SHP77 treated with DMSO at 0.1 percent for 48 hours (cell line): Measurements from ENCODE around the gene CNIH4.
"Not testable (repeated sequence)": the region's sequence is repeated elsewhere in the genome, so short reads cannot be mapped to it uniquely, and the experiment has no call there.

Experiments
- DNase-seq: peaks from one replicate; lab custom pipeline; 2025; lab: John Stamatoyannopoulos, UW

Gene CNIH4

DNA sequence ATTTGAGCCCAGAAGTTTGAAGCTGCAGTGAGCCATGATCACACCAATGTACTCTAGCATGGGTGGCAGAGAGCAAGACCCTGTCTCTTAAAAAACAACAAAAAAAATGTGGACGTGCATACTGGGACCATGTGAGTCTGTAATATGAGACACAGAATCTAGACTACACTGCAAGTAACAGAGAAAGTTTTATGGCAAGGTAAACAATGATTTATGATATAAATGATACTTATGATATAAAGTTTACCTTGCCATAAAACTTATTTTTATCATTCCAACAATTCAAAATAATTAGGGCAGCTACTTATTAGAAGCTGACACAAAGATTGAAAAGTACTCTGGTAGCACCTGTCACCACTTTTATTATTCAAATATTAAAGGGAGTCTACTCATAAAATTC, 43.2 kb downstream of the CNIH4 start:
- DNase-seq: no peak

DNA sequence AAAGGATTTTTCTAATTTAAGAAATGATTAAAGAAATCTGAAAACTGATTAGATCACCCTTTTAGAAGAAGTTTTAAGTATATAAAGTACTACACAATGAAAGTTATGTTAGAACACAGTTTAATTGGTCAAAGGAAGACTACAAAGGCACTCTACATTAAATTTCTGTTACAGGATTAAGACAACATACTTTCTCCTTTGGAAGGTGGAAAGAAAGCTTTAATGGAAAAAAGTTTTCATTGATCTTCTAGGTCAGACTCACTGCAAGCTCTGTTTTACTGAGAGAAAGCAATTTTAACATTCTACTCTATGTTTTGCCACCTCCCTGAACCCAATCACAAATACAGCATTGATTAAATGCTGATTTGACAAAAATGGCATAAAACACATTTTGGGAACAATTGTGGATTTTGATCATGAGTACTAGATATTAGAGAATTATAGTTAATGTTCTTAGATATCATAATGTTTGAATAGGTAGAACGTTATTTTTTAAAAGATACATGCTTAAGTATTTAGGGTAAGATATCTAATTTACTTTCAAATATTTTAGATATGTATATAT, 45.9 kb downstream of the CNIH4 start:
- no peak for DNase-seq

DNA sequence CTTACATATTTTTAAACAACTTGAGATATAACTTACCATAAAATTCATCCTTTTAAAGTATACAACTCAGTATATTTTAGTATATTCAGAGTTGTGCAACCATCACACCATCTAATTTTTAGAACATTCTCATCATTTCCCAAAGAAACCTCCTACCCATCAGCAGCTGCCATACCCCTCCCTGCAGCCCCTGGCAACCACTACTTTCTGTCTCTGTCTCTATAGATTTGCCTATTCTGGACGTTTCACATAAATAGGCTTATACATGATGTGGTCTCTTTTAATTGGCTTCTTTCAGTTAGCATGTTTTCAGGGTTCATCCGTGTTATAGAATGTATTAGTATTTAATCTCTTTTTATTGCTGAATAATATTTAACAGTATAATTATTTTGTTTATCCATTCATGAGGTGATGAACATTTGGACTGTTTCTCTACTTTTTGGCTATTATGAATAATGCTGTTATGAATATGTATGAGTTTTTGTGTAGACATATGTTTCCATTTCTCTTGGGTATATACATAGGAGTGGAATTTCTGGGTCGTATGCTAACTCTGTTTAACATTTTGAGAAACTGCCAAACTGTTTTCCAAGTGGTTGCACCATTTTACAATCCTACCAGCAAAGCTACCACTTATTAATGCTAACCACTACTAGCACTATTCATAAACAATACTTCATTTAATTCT, 48.4 kb downstream of the CNIH4 start:
- DNase-seq: no peak

DNA sequence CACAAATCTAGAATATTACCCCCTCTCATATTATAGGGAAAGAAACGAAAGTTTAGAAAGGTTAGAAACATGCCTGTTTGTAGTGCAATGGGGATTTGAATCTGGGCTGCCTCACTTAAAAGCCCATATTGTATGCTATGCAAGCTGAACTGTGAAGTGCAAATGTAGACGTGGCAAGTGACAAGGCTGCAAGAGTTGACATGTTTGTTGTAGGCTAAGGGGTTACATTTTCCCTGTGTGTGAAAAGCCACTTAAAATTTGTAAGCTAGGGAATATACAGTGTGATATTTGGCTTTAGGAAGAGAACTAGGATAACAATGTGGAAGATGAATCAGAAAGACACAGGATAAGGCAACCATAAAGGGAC, 48.9 kb downstream of the CNIH4 start:
- no peak for DNase-seq

DNA sequence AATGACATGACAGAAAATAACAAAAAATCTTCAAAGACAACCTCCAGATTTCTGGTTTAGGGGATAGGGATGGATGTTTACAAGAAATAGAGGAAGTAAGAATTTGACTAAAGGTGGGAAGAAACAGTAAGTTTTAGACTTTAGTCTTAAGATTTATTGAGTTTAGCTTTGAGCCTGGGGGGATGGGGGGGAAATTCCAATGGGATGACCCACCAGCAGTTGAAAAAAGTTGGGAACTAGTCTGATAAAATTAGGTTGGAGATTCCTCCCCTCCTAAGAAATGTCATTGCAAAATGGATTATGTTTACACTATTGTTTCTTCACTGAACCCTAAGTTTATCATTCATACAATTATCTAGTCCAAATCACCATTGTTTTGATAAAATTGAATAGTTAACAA, 49.5 kb downstream of the CNIH4 start:
- no peak for DNase-seq

DNA sequence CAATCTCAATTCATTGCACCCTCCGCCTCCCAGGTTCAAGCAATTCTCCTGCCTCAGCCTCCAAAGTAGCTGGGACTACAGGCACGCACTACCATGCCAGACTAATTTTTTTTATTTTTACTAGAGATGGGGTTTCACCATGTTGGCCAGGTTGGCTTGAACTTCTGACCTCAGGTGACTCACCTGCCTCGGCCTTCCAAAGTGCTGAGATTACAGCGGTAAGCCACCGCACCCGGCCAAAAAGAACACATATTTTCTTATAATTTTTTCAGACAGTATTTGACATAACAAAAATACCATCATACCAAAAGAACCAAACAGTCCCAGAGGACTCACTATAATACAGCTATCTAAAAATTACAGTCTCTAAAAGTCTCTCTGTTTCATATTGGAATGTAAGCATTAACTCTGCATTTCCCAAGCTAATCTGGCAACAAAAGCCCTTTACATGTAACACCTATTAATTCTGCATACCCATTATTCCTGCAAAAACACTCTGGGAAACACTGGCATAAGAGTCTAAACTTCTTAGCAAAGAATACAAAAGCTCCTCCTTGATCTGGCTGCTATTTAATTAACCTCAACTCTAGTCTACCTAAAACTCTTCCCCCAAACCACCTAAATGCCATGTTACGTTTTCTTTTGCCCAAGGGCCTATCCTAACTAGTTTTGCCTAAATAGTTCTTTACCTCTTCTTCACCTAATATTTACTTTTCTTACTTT, 51.1 kb downstream of the CNIH4 start:
- DNase-seq: no peak

DNA sequence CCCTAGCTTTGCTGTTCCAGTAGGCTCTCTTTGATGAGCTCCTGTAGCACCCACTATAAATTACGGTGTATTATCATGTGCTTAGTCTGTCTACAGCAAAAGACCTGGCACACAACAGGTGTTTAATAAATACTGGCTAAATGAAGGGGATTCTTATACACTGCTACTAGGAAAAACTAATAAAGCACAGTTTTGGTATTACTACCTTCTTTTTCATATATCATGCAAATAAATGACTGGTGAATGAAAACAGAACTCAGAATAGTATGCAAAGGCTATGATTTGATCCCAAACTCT, 51.6 kb downstream of the CNIH4 start:
- DNase-seq: no peak

DNA sequence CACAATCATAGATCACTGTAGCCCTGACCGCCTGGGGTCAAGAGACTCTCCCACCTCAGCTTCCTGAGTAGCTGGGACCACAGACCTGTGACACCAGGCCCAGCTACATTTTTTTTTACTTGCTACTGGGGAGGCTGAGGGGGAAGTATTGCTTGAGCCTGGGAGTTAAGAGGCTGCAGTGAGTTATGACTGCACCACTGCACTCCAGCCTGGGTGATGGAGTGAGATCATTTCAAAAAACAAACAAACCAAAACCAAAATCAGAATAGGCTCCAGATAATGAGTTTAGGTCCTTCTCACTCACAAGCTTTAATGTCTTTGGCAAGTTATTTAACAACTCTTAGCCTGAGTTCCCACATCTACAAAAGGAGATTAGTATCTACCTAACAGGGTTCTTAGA, 55.1 kb downstream of the CNIH4 start:
- no peak for DNase-seq

DNA sequence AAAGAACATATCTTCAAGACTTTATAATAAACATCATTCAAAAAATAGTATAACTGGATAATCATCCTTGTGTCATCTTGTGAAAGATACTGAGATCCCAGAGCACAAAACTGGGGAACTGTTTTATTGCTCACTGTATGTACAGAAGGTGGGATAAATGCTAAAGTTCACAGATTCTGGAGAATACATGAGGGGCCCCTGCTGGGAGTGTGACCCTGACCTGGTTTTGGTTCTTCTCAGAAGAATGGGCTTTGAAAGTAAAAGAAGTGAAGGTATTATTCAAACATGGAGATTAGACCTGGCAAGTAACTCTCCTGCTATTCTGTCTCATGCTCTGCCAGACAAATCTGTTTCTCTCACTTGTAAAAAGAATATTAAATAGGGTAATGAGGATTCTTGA, 63.4 kb downstream of the CNIH4 start:
- DNase-seq: no peak

DNA sequence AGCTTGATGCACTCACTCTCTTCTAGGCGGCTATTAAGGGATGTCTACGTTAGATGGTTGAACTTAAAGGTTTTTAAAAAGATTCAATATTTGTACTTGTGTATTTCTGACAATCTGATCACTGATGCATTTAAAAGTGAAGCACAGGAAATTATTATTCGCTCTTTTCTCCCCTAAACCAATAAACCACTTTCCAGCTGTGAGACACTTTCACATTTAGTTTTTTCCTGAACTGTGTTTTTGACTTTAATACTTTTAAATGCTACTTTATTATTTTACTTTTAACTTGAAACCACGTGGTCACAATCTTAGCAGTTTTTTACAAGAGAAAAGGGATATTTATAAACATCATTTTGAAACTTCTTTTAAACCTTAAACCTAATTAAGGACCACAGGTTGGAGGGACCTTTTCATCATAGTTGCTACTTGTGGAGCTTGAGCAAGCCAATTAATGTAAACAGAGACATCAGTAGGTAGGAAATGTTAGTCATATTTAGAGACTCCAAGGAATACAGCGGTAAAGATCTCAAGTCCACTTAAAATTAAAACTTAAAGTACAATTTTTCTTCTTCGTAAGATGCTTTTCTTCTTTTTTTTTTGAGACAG, 68.7 kb downstream of the CNIH4 start:
- DNase-seq: no peak

DNA sequence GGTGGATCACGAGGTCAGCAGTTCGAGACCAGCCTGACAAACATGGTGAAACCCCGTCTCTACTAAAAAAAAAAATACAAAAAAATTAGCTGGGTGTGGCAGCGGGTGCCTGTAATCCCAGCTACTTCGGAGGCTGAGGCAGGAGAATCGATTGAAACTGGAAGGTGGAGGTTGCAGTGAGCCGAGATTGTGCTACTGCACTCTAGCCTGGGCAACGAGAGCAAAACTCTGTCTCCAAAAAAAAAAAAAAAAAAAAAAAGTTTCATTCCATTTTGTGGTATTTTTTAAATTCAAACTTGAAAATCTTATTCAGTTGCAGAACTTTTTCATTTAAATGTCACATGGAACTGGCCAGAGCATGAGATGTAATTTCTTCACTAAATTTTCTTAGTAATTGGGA, 70.2 kb downstream of the CNIH4 start:
- not testable (repeated sequence) for DNase-seq

DNA sequence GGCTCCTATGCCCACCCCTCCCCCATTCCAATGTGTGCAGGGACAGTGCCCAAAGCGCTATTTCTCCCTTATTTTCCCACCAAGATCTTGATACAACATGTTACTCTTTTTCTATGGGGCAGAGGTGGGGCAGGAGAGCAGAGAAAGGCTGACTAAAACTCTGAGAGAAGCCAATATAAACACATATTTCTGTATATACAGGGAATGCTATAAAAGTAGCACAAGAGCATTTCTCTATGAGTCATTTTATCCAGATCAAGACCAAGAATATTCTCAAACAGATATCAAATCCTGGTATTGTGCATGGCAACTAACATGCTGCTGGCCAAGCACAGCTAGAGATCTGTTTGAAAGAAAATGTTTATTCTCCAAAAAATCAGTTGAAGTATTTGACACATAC, 70.7 kb downstream of the CNIH4 start:
- no peak for DNase-seq

DNA sequence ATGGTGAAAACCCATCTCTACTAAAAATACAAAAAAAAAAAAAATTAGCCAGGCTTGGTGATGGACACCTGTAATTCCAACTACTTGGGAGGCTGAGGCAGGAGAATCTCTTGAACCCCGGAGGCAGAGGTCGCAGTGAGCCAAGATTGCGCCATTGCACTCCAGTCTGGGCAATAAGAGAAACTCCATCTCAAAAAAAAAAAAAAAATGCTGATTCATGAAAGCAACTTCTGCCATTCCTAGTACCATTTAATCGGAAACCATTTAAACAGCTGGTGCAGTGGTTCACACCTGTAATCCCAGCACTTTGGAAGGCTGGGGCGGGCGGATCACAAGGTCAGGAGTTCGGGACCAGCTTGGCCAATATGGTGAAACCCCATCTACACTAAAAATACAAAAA, 72.0 kb downstream of the CNIH4 start:
- not testable (repeated sequence) for DNase-seq
